Superior temporal gyrus (tissue), 1 donor: Measurements from ENCODE around the gene MASP2.
"Not testable (repeated sequence)": the region's sequence is repeated elsewhere in the genome, so short reads cannot be mapped to it uniquely, and the experiment has no call there.

Source experiments
- DNase-seq: peaks from one replicate; pipeline ENCODE4 v3.0.0-alpha.2; 2016; ENCODE audit errors: extremely low spot score

MASP2 gene

GRCh38 chr1:11046625-11047365 lies at the start of gene MASP2:
Gene MASP2, minus strand, starts transcription at chr1:11047239. Its CDS starts 32 bp downstream, at chr1:11047207.
- DNase-seq, result no peak

DNA sequence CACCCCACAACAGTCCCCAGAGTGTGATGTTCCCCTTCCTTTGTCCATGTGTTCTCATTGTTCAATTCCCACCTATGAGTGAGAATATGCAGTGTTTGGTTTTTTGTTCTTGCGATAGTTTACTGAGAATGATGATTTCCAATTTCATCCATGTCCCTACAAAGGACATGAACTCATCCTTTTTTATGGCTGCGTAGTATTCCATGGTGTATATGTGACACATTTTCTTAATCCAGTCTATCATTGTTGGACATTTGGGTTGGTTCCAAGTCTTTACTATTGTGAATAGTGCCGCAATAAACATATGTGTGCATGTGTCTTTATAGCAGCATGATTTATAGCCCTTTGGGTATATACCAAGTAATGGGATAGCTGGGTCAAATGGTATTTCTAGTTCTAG lies 36.7 kb upstream of the MASP2 start:
- DNase-seq, result not testable (repeated sequence)

- DNase-seq, result no peak
Measured at GRCh38 chr1:11080931-11081330, 33.9 kb upstream of the MASP2 start.

GRCh38 chr1:11078631-11079030 lies 31.6 kb upstream of the MASP2 start:
- DNase-seq, result no peak

- DNase-seq, result not testable (repeated sequence)
Measured at GRCh38 chr1:11073398-11073797, 26.4 kb upstream of the MASP2 start.

GRCh38 chr1:11072216-11072917 lies 25.3 kb upstream of the MASP2 start:
- no peak for DNase-seq

GRCh38 chr1:11071463-11072215 lies 24.6 kb upstream of the MASP2 start:
- no peak for DNase-seq

- no peak for DNase-seq
Measured at GRCh38 chr1:11070876-11071275, 23.8 kb upstream of the MASP2 start.

GRCh38 chr1:11068600-11069473 lies 21.8 kb upstream of the MASP2 start:
- DNase-seq, result no peak

DNA sequence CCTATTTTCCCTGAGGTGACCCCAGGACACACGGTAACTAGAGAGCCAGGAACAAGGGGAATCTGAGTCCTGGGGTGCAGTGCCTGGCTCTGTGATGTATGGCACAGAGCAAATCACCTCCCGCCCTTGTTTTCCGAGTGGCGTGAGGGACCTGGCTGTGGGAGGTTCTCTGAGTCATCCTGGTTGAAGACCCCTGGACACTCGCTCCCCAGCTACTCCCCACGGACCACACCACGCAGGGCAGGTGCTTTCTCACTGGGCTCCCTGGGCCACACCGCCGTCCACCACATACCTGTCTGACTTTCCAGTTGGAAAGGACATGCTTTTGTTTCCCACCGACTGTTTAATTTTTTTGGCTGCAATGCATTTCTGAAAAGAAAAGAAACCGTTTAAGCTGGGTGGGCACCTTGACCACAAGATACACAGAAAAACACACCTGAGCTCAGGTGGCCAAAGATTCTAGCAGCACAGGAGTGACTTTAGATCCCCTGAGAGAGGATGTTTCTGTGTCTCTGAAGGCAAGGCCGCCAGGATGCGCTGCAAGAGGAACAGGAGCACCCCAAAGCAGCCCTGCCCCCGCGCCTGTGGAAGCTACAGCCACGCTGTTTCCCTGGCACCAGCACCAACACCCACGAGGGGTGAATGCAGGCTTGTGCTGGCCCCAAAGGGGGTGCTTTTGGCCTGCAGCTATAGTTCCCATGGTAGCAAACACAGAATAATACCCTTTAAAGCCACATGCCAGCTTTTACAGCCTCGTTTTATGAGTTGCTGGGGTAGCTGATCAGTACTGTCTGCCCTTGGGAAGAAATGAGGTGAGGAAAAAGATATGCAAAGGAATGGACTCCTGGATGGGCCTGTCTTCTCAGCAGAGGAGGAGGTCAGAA lies 20.9 kb upstream of the MASP2 start:
- peak; percentile 12 for DNase-seq

DNA sequence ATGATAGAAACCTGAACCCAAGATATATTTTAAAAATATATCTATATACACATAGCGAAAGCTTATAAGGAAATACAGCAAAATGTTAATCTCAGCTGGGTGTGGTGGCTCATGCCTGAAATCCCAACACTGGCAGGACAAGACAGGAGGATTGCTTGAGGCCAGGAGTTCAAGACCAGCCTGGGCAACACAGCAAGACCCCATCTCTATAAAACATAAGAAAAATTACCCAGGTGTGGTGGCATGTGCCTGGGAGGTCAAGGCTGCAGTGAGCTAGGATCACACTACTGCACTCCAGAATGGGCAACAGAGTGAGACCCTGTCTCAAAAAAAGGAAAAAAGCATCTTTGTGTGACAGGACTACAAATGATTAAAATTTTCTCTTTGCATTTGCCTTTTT lies 18.8 kb upstream of the MASP2 start:
- DNase-seq, result no peak

- no peak for DNase-seq
Measured at GRCh38 chr1:11064942-11065341, 17.9 kb upstream of the MASP2 start.

- DNase-seq, result not testable (repeated sequence)
Measured at GRCh38 chr1:11063937-11064537, 17.0 kb upstream of the MASP2 start.

DNA sequence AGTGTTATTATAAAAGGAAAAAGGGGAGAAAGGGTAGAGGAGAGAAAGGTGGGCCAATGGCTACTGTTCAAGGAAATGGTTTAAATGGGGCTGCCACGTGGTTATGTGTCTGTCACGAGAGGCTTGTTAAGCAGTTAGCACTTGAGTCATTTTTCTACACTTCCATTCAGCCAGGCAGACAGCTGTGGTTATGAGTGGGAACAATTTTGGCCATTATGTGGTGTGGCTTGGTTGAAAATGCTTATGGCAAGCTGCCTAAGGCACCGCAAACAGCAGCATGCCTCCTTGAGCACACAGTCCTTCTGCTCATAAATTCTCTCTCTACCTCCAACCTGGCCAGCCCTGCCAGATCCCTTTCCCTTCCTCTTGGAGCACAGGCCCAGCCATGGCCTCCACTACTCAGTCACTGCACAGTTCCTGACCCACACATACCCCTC lies 15.9 kb upstream of the MASP2 start:
- DNase-seq, result peak; percentile 67

GRCh38 chr1:11061652-11062365 lies 14.8 kb upstream of the MASP2 start:
- no peak for DNase-seq

GRCh38 chr1:11059968-11060830 lies 13.2 kb upstream of the MASP2 start, which contains the start of gene SRM:
Gene SRM, minus strand, starts transcription at chr1:11060018. Its CDS starts 75 bp downstream, at chr1:11059943.
- peak; percentile 89 for DNase-seq

- DNase-seq, result no peak
Measured at GRCh38 chr1:11059155-11059967, 12.3 kb upstream of the MASP2 start.
